ENCODE data around the gene HMGCL.

HMGCL gene

DNA sequence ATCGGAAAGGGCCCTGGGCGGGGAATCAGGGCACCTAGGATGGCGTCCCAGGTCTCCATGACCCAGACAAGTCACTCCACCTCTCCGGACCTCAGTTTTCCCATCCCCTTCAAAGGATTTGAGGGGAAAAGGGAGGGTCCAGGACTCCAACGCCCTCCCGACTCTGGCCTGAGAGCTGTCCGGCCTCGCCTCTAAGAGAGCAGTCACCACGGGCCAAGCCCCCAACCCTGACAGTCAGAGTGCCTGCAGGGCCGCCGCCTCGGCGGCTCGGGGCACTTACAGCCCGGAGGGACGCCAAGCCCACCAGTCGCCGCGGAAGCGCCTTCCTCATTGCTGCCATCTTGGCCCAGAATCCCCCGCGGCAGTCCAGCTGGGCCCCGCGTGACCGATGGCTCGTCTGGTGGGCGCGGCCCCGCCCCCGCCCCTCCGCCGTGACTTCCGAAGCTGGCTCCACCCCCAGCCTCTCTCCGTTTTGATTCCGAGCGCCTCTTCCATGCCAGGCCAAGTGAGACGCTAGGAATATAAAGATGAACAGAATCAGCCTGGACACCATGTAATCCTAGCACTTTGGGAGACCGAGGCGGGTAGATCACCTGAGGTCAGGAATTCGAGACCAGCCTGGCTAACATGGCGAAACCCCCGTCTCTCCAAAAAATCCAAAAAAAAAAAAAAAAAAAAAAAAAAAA lies at the start of gene HMGCL (continued):
- TF ChIP-seq, protein P1, sequence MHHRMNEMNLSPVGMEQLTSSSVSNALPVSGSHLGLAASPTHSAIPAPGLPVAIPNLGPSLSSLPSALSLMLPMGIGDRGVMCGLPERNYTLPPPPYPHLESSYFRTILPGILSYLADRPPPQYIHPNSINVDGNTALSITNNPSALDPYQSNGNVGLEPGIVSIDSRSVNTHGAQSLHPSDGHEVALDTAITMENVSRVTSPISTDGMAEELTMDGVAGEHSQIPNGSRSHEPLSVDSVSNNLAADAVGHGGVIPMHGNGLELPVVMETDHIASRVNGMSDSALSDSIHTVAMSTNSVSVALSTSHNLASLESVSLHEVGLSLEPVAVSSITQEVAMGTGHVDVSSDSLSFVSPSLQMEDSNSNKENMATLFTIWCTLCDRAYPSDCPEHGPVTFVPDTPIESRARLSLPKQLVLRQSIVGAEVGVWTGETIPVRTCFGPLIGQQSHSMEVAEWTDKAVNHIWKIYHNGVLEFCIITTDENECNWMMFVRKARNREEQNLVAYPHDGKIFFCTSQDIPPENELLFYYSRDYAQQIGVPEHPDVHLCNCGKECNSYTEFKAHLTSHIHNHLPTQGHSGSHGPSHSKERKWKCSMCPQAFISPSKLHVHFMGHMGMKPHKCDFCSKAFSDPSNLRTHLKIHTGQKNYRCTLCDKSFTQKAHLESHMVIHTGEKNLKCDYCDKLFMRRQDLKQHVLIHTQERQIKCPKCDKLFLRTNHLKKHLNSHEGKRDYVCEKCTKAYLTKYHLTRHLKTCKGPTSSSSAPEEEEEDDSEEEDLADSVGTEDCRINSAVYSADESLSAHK (tag by site-specific recombination; IDR thresholded peaks at IDR 0.05): no peak
- TF ChIP-seq, protein P2, sequence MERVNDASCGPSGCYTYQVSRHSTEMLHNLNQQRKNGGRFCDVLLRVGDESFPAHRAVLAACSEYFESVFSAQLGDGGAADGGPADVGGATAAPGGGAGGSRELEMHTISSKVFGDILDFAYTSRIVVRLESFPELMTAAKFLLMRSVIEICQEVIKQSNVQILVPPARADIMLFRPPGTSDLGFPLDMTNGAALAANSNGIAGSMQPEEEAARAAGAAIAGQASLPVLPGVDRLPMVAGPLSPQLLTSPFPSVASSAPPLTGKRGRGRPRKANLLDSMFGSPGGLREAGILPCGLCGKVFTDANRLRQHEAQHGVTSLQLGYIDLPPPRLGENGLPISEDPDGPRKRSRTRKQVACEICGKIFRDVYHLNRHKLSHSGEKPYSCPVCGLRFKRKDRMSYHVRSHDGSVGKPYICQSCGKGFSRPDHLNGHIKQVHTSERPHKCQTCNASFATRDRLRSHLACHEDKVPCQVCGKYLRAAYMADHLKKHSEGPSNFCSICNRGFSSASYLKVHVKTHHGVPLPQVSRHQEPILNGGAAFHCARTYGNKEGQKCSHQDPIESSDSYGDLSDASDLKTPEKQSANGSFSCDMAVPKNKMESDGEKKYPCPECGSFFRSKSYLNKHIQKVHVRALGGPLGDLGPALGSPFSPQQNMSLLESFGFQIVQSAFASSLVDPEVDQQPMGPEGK (tag by site-specific recombination; IDR thresholded peaks at IDR 0.05): peak; percentile 83
- TF ChIP-seq, protein P3, sequence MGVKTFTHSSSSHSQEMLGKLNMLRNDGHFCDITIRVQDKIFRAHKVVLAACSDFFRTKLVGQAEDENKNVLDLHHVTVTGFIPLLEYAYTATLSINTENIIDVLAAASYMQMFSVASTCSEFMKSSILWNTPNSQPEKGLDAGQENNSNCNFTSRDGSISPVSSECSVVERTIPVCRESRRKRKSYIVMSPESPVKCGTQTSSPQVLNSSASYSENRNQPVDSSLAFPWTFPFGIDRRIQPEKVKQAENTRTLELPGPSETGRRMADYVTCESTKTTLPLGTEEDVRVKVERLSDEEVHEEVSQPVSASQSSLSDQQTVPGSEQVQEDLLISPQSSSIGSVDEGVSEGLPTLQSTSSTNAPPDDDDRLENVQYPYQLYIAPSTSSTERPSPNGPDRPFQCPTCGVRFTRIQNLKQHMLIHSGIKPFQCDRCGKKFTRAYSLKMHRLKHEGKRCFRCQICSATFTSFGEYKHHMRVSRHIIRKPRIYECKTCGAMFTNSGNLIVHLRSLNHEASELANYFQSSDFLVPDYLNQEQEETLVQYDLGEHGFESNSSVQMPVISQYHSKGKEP (tag by site-specific recombination; IDR thresholded peaks at IDR 0.05): no peak
- TF ChIP-seq ZNF37A (tag by site-specific recombination; IDR thresholded peaks at IDR 0.05): no peak
- TF ChIP-seq KLF16 (tag by site-specific recombination; IDR thresholded peaks at IDR 0.05): peak; percentile 78; the same call in 1 of the 2 replicates
- peak; percentile 75 for TF ChIP-seq SP2 (tag by site-specific recombination; IDR thresholded peaks at IDR 0.05)
- no peak for TF ChIP-seq ZNF549 (tag by site-specific recombination; IDR thresholded peaks at IDR 0.05)
- TF ChIP-seq MZF1 (tag by site-specific recombination; IDR thresholded peaks at IDR 0.05; ENCODE audit: borderline replicate concordance): no peak
- no peak for TF ChIP-seq ZNF768 (tag by site-specific recombination; IDR thresholded peaks at IDR 0.05)
- peak; percentile 48; the same call in 1 of the 2 replicates for TF ChIP-seq SP7 (tag by site-specific recombination; IDR thresholded peaks at IDR 0.05)
- TF ChIP-seq, protein P4, sequence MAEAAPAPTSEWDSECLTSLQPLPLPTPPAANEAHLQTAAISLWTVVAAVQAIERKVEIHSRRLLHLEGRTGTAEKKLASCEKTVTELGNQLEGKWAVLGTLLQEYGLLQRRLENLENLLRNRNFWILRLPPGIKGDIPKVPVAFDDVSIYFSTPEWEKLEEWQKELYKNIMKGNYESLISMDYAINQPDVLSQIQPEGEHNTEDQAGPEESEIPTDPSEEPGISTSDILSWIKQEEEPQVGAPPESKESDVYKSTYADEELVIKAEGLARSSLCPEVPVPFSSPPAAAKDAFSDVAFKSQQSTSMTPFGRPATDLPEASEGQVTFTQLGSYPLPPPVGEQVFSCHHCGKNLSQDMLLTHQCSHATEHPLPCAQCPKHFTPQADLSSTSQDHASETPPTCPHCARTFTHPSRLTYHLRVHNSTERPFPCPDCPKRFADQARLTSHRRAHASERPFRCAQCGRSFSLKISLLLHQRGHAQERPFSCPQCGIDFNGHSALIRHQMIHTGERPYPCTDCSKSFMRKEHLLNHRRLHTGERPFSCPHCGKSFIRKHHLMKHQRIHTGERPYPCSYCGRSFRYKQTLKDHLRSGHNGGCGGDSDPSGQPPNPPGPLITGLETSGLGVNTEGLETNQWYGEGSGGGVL (tag by site-specific recombination; IDR thresholded peaks at IDR 0.05): no peak
- TF ChIP-seq ZFHX2 (tag by site-specific recombination; conservative IDR thresholded peaks at IDR 0.05): peak; percentile 84
- TF ChIP-seq ZNF629 (tag by site-specific recombination; IDR thresholded peaks at IDR 0.05): peak; percentile 53
- TF ChIP-seq ZBTB17 (tag by site-specific recombination; IDR thresholded peaks at IDR 0.05): peak; percentile 88
- TF ChIP-seq ZNF175 (tag by site-specific recombination; IDR thresholded peaks at IDR 0.05): no peak
- no peak for TF ChIP-seq HOXA7 (CRISPR knock-in tag; IDR thresholded peaks at IDR 0.05; ENCODE audit: borderline replicate concordance)
- TF ChIP-seq ZNF133 (tag by site-specific recombination; IDR thresholded peaks at IDR 0.05): no peak
- TF ChIP-seq ZNF174 (tag by site-specific recombination; IDR thresholded peaks at IDR 0.05): no peak
- no peak for TF ChIP-seq ZNF654 (tag by site-specific recombination; IDR thresholded peaks at IDR 0.05; ENCODE audit: low read depth)
- TF ChIP-seq KLF7 (tag by site-specific recombination; IDR thresholded peaks at IDR 0.05; ENCODE audit: borderline replicate concordance): peak; percentile 33; the same call in 1 of the 2 replicates
- TF ChIP-seq ZBTB7A (tag by site-specific recombination; IDR thresholded peaks at IDR 0.05; ENCODE audit: low read depth): peak; percentile 85; the same call in 1 of the 2 replicates
- TF ChIP-seq, protein P5, sequence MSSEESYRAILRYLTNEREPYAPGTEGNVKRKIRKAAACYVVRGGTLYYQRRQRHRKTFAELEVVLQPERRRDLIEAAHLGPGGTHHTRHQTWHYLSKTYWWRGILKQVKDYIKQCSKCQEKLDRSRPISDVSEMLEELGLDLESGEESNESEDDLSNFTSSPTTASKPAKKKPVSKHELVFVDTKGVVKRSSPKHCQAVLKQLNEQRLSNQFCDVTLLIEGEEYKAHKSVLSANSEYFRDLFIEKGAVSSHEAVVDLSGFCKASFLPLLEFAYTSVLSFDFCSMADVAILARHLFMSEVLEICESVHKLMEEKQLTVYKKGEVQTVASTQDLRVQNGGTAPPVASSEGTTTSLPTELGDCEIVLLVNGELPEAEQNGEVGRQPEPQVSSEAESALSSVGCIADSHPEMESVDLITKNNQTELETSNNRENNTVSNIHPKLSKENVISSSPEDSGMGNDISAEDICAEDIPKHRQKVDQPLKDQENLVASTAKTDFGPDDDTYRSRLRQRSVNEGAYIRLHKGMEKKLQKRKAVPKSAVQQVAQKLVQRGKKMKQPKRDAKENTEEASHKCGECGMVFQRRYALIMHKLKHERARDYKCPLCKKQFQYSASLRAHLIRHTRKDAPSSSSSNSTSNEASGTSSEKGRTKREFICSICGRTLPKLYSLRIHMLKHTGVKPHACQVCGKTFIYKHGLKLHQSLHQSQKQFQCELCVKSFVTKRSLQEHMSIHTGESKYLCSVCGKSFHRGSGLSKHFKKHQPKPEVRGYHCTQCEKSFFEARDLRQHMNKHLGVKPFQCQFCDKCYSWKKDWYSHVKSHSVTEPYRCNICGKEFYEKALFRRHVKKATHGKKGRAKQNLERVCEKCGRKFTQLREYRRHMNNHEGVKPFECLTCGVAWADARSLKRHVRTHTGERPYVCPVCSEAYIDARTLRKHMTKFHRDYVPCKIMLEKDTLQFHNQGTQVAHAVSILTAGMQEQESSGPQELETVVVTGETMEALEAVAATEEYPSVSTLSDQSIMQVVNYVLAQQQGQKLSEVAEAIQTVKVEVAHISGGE (tag by site-specific recombination; conservative IDR thresholded peaks at IDR 0.05; ENCODE audit: low read depth): no peak; the same call in 1 of the 2 replicates
- TF ChIP-seq ZNF366 (tag by site-specific recombination; conservative IDR thresholded peaks at IDR 0.05): no peak; the same call in 1 of the 2 replicates
- no peak for TF ChIP-seq ZNF707 (tag by site-specific recombination; IDR thresholded peaks at IDR 0.05)
- TF ChIP-seq ZFP41 (tag by site-specific recombination; IDR thresholded peaks at IDR 0.05; ENCODE audit: borderline replicate concordance): no peak
- TF ChIP-seq ZNF416 (tag by site-specific recombination; IDR thresholded peaks at IDR 0.05): no peak
- TF ChIP-seq, protein P6, sequence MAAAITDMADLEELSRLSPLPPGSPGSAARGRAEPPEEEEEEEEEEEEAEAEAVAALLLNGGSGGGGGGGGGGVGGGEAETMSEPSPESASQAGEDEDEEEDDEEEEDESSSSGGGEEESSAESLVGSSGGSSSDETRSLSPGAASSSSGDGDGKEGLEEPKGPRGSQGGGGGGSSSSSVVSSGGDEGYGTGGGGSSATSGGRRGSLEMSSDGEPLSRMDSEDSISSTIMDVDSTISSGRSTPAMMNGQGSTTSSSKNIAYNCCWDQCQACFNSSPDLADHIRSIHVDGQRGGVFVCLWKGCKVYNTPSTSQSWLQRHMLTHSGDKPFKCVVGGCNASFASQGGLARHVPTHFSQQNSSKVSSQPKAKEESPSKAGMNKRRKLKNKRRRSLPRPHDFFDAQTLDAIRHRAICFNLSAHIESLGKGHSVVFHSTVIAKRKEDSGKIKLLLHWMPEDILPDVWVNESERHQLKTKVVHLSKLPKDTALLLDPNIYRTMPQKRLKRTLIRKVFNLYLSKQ (tag by site-specific recombination; IDR thresholded peaks at IDR 0.05; ENCODE audit: borderline replicate concordance): no peak

Data from HEK293 (cell line).